Naive thymus-derived CD8-positive, alpha-beta T cell (primary cell): ENCODE measurements around the gene PDIA5. TPM values are rescaled to one million over a fixed set of nuclear protein-coding genes. Genes with fewer than 3 reads are reported as not detected.

ENCODE experiments used
- ATAC-seq, 2 donors: fragments of 150-1000 bp; cut with Tn5 transposase in 1 of 2; sonication (Bioruptor Pico), chemical (Tn5 transposase) in 1 of 2; 1 replicate in 1 of 2; 2 replicates in 1 of 2; pipeline ENCODE4 v1.10.0; 2021; ENCODE audit warnings: mild to moderate bottlenecking in 2 of 2, moderate library complexity in 2 of 2
- POLR2A ChIA-PET: fragments of 350-600 bp; sonication (Branson Sonifier 250); formaldehyde crosslinking; loops from one replicate; lab custom pipeline; 2021; ENCODE audit warnings: antibody characterized with exemption; lab: Charles Lee
- DNase-seq, 10 donors: peaks; one replicate each; pipeline versions ENCODE4 v3.0.0 to v3.0.0-alpha.2; 2020 to 2022
- H3K27ac Mint-ChIP-seq, 10 donors: one replicate each; pipeline ENCODE4 v1.8.0; 2020 to 2022; ENCODE audit warnings: mild to moderate bottlenecking in 10 of 10, mixed read lengths in 10 of 10, moderate library complexity in 4 of 10, inconsistent platforms in 1 of 10
- H3K27me3 Mint-ChIP-seq, 5 donors: one replicate each; pipeline ENCODE4 v1.8.0; 2021 to 2022; ENCODE audit warnings: mixed read lengths in 5 of 5
- H3K36me3 Mint-ChIP-seq, 3 donors: one replicate each; pipeline ENCODE4 v1.8.0; 2020 to 2022; ENCODE audit warnings: mixed read lengths in 3 of 3, mild to moderate bottlenecking in 2 of 3, inconsistent platforms in 1 of 3
- H3K4me1 Mint-ChIP-seq, 4 donors: one replicate each; pipeline ENCODE4 v1.8.0; 2021 to 2022; ENCODE audit warnings: mixed read lengths in 4 of 4
- H3K4me3 Mint-ChIP-seq, 10 donors: one replicate each; pipeline ENCODE4 v1.8.0; 2020 to 2022; ENCODE audit warnings: mild to moderate bottlenecking in 10 of 10, mixed read lengths in 10 of 10, moderate library complexity in 6 of 10, inconsistent platforms in 1 of 10
- H3K9me3 Mint-ChIP-seq, 9 donors: one replicate each; pipeline ENCODE4 v1.8.0; 2020 to 2022; ENCODE audit warnings: mixed read lengths in 9 of 9, mild to moderate bottlenecking in 3 of 9, inconsistent platforms in 1 of 9, moderate library complexity in 1 of 9
- polyA plus RNA-seq, 3 donors: library from polyadenylated mRNA; unstranded; fragments of 300-500 nt; fragmentation: Illumina TruSeq; gene quantifications; one replicate each; pipeline ENCODE4 v1.2.3, GENCODE V29; 2021
- total RNA-seq, 8 experiments: library from RNA in 2 of 8; stranded (reverse) in 2 of 8; gene quantifications; one replicate each; pipeline ENCODE4 v1.2.3 and lab custom pipeline; 2021 to 2026

Gene PDIA5
- total and polyA plus RNA-seq, 5 experiments from 2014 or later, result 3.2 to 6.9 (median 5.2) TPM

- DNase-seq (no peak), ATAC-seq (no peak)
- Mint-ChIP-seq H3K36me3 (no peaks in the 10 kb centered on the region), H3K4me1 (peaks cover 14 to 35% (median 20%) of the 10 kb centered on the region in 4 donors), H3K4me3 (no peak overlapping the region), H3K27me3 (no peaks in the 10 kb centered on the region), H3K27ac (peak overlapping the region in 2 of 10 donors; percentile 3 to 21), H3K9me3 (no peaks in the 10 kb centered on the region)
- POLR2A ChIA-PET, result no interaction called here
Measured at GRCh38 chr3:123078101-123078500, 11.3 kb downstream of the PDIA5 start.

GRCh38 chr3:123080864-123081562 lies 14.2 kb downstream of the PDIA5 start:
- H3K9me3 Mint-ChIP-seq, result no peaks in the 10 kb centered on the region
- POLR2A ChIA-PET, result interaction anchor here (0.9 kb wide), 1 partner anchor 14 kb away, joined by 3 read pairs; the partner anchor contains the start of gene PDIA5

GRCh38 chr3:123081718-123082369 lies 15.0 kb downstream of the PDIA5 start:
- H3K4me1 Mint-ChIP-seq, result peaks cover 32 to 46% (median 41%) of the 10 kb centered on the region in 4 donors
- H3K9me3 Mint-ChIP-seq, result no peaks in the 10 kb centered on the region
- H3K27ac Mint-ChIP-seq, result peak overlapping the region in 2 of 10 donors; percentile 47 to 76
- H3K36me3 Mint-ChIP-seq, result no peaks in the 10 kb centered on the region
- no peak overlapping the region for H3K4me3 Mint-ChIP-seq
- ATAC-seq, result no peak
- H3K27me3 Mint-ChIP-seq, result peaks cover 0 to 1% (median 0%) of the 10 kb centered on the region in 5 donors
- POLR2A ChIA-PET, result interaction anchor here (0.9 kb wide), 1 partner anchor 15 kb away, joined by 3 read pairs; the partner anchor contains the start of gene PDIA5
- DNase-seq, result peak in 1 of 10 donors; percentile 3

More at GRCh38 chr3:123080864-123081562, 14.2 kb downstream of the PDIA5 start:
- Mint-ChIP-seq H3K4me3 (no peak overlapping the region), H3K27me3 (peaks cover 0 to 1% (median 0%) of the 10 kb centered on the region in 5 donors), H3K4me1 (peaks cover 32 to 46% (median 43%) of the 10 kb centered on the region in 4 donors), H3K27ac (peak overlapping the region in 1 of 10 donors; percentile 52), H3K36me3 (no peaks in the 10 kb centered on the region)
- DNase-seq (peak in 1 of 10 donors; percentile 5), ATAC-seq (no peak)

GRCh38 chr3:123082370-123083065 lies 15.7 kb downstream of the PDIA5 start:
- H3K4me3 Mint-ChIP-seq, result no peak overlapping the region
- peaks cover 32 to 50% (median 41%) of the 10 kb centered on the region in 4 donors for H3K4me1 Mint-ChIP-seq
- peaks cover 0 to 1% (median 0%) of the 10 kb centered on the region in 5 donors for H3K27me3 Mint-ChIP-seq
- H3K9me3 Mint-ChIP-seq, result no peaks in the 10 kb centered on the region
- ATAC-seq, result no peak
- peak in 1 of 10 donors; percentile 1 for DNase-seq
- H3K36me3 Mint-ChIP-seq, result no peaks in the 10 kb centered on the region
- peak overlapping the region in 7 of 10 donors; percentile 2 to 76 (median 36) for H3K27ac Mint-ChIP-seq
- POLR2A ChIA-PET, result no interaction called here

GRCh38 chr3:123083383-123084124 lies 16.7 kb downstream of the PDIA5 start:
- Mint-ChIP-seq H3K27ac (peak overlapping the region in 5 of 10 donors; percentile 26 to 71 (median 47)), H3K27me3 (peaks cover 0 to 1% (median 0%) of the 10 kb centered on the region in 5 donors), H3K9me3 (no peaks in the 10 kb centered on the region), H3K4me1 (peaks cover 32 to 53% (median 41%) of the 10 kb centered on the region in 4 donors), H3K4me3 (no peak overlapping the region), H3K36me3 (no peaks in the 10 kb centered on the region)
- ATAC-seq, result no peak
- DNase-seq, result no peak
- POLR2A ChIA-PET, result no interaction called here

- H3K27me3 Mint-ChIP-seq, result peaks cover 0 to 1% (median 0%) of the 10 kb centered on the region in 5 donors
- POLR2A ChIA-PET, result no interaction called here
- DNase-seq (no peak), ATAC-seq (no peak)
- peaks cover 32 to 53% (median 41%) of the 10 kb centered on the region in 4 donors for H3K4me1 Mint-ChIP-seq
- H3K9me3 Mint-ChIP-seq, result no peaks in the 10 kb centered on the region
- H3K36me3 Mint-ChIP-seq, result peaks cover 0 to 1% (median 0%) of the 10 kb centered on the region in 3 donors
- H3K4me3 Mint-ChIP-seq, result no peak overlapping the region
- H3K27ac Mint-ChIP-seq, result peak overlapping the region in 4 of 10 donors; percentile 26 to 71 (median 51)
Measured at GRCh38 chr3:123084192-123084591, 17.4 kb downstream of the PDIA5 start.

- peaks cover 0 to 1% (median 0%) of the 10 kb centered on the region in 5 donors for H3K27me3 Mint-ChIP-seq
- POLR2A ChIA-PET, result no interaction called here
- DNase-seq, result no peak
- peak overlapping the region in 2 of 10 donors; percentile 1 to 10 for H3K4me3 Mint-ChIP-seq
- H3K36me3 Mint-ChIP-seq, result peaks cover 0 to 3% (median 0%) of the 10 kb centered on the region in 3 donors
- peaks cover 32 to 53% (median 42%) of the 10 kb centered on the region in 4 donors for H3K4me1 Mint-ChIP-seq
- no peaks in the 10 kb centered on the region for H3K9me3 Mint-ChIP-seq
- H3K27ac Mint-ChIP-seq, result peak overlapping the region in 4 of 10 donors; percentile 7 to 73 (median 46)
- no peak for ATAC-seq
Measured at GRCh38 chr3:123084738-123085237, 18.0 kb downstream of the PDIA5 start.

GRCh38 chr3:123085293-123085931 lies 18.6 kb downstream of the PDIA5 start:
- DNase-seq (no peak), ATAC-seq (no peak)
- POLR2A ChIA-PET, result no interaction called here
- Mint-ChIP-seq H3K4me3 (peak overlapping the region in 2 of 10 donors; percentile 1 to 10), H3K36me3 (peaks cover 0 to 3% (median 0%) of the 10 kb centered on the region in 3 donors), H3K27me3 (peaks cover 0 to 1% (median 0%) of the 10 kb centered on the region in 5 donors), H3K4me1 (peaks cover 30 to 57% (median 45%) of the 10 kb centered on the region in 4 donors), H3K9me3 (no peaks in the 10 kb centered on the region), H3K27ac (peak overlapping the region in 3 of 10 donors; percentile 4 to 35 (median 22))

GRCh38 chr3:123085932-123086627 lies 19.3 kb downstream of the PDIA5 start:
- Mint-ChIP-seq H3K4me1 (peaks cover 35 to 64% (median 52%) of the 10 kb centered on the region in 4 donors), H3K4me3 (no peak overlapping the region), H3K27me3 (peaks cover 0 to 1% (median 0%) of the 10 kb centered on the region in 5 donors), H3K36me3 (peaks cover 0 to 3% (median 0%) of the 10 kb centered on the region in 3 donors), H3K9me3 (no peaks in the 10 kb centered on the region), H3K27ac (peak overlapping the region in 2 of 10 donors; percentile 22 to 35)
- POLR2A ChIA-PET, result no interaction called here
- no peak for ATAC-seq
- DNase-seq, result no peak

GRCh38 chr3:123088387-123088786 lies 21.6 kb downstream of the PDIA5 start:
- peaks cover 0 to 1% (median 0%) of the 10 kb centered on the region in 5 donors for H3K27me3 Mint-ChIP-seq

More at GRCh38 chr3:123088387-123088786, 21.6 kb downstream of the PDIA5 start:
- no peak for ATAC-seq
- H3K36me3 Mint-ChIP-seq, result peaks cover 0 to 21% (median 14%) of the 10 kb centered on the region in 3 donors
- no peak overlapping the region for H3K4me3 Mint-ChIP-seq
- H3K9me3 Mint-ChIP-seq, result no peaks in the 10 kb centered on the region
- H3K27ac Mint-ChIP-seq, result no peak overlapping the region
- POLR2A ChIA-PET, result no interaction called here
- peaks cover 35 to 52% (median 44%) of the 10 kb centered on the region in 4 donors for H3K4me1 Mint-ChIP-seq
- DNase-seq, result no peak
